ENCODE measurements around the gene KLHDC4.

The KLHDC4 gene

GRCh38 chr16:87742781-87743490 is 22.9 kb downstream of the KLHDC4 start:
- Histone ChIP-seq H2AFZ (ENCODE audit: low read length, unreplicated experiment) (no peak overlapping the region), H3K27me3 (ENCODE audit: insufficient read depth, low read length) (no peaks in the 10 kb centered on the region), H3K4me1 (ENCODE audit: control insufficient read depth, insufficient read depth, low read length, unreplicated experiment) (no peaks in the 10 kb centered on the region), H3K36me3 (ENCODE audit: insufficient read depth, low read length) (no peaks in the 10 kb centered on the region), H3K79me2 (ENCODE audit: control insufficient read depth, insufficient read depth, low read length, unreplicated experiment) (no peaks in the 10 kb centered on the region), H3K4me3 (ENCODE audit: low read depth, low read length) (no peak overlapping the region), H3K27ac (ENCODE audit: low read depth, low read length) (no peak overlapping the region)

GRCh38 chr16:87741700-87742415 is 23.9 kb downstream of the KLHDC4 start:
- no peak overlapping the region for H2AFZ ChIP-seq (ENCODE audit: low read length, unreplicated experiment)
- no peaks in the 10 kb centered on the region for H3K27me3 ChIP-seq (ENCODE audit: insufficient read depth, low read length)
- no peak overlapping the region for H3K27ac ChIP-seq (ENCODE audit: low read depth, low read length)
- no peaks in the 10 kb centered on the region for H3K79me2 ChIP-seq (ENCODE audit: control insufficient read depth, insufficient read depth, low read length, unreplicated experiment)
- no peak overlapping the region for H3K4me3 ChIP-seq (ENCODE audit: low read depth, low read length)
- H3K4me1 ChIP-seq (ENCODE audit: control insufficient read depth, insufficient read depth, low read length, unreplicated experiment): no peaks in the 10 kb centered on the region
- H3K36me3 ChIP-seq (ENCODE audit: insufficient read depth, low read length): no peaks in the 10 kb centered on the region

- Histone ChIP-seq H3K27ac (ENCODE audit: low read depth, low read length) (no peak overlapping the region), H3K27me3 (ENCODE audit: insufficient read depth, low read length) (no peaks in the 10 kb centered on the region), H3K4me3 (ENCODE audit: low read depth, low read length) (no peak overlapping the region), H3K79me2 (ENCODE audit: control insufficient read depth, insufficient read depth, low read length, unreplicated experiment) (no peaks in the 10 kb centered on the region), H3K4me1 (ENCODE audit: control insufficient read depth, insufficient read depth, low read length, unreplicated experiment) (no peaks in the 10 kb centered on the region), H2AFZ (ENCODE audit: low read length, unreplicated experiment) (no peak overlapping the region), H3K36me3 (ENCODE audit: insufficient read depth, low read length) (no peaks in the 10 kb centered on the region)
Observed at GRCh38 chr16:87740909-87741424, 24.8 kb downstream of the KLHDC4 start.

GRCh38 chr16:87740441-87740840 is 25.3 kb downstream of the KLHDC4 start:
- Histone ChIP-seq H3K4me1 (ENCODE audit: control insufficient read depth, insufficient read depth, low read length, unreplicated experiment) (no peaks in the 10 kb centered on the region), H3K79me2 (ENCODE audit: control insufficient read depth, insufficient read depth, low read length, unreplicated experiment) (no peaks in the 10 kb centered on the region), H3K36me3 (ENCODE audit: insufficient read depth, low read length) (no peaks in the 10 kb centered on the region), H3K4me3 (ENCODE audit: low read depth, low read length) (no peak overlapping the region), H3K27ac (ENCODE audit: low read depth, low read length) (no peak overlapping the region), H2AFZ (ENCODE audit: low read length, unreplicated experiment) (no peak overlapping the region), H3K27me3 (ENCODE audit: insufficient read depth, low read length) (no peaks in the 10 kb centered on the region)

- Histone ChIP-seq H3K4me1 (ENCODE audit: control insufficient read depth, insufficient read depth, low read length, unreplicated experiment) (no peaks in the 10 kb centered on the region), H3K79me2 (ENCODE audit: control insufficient read depth, insufficient read depth, low read length, unreplicated experiment) (no peaks in the 10 kb centered on the region), H3K4me3 (ENCODE audit: low read depth, low read length) (no peak overlapping the region), H2AFZ (ENCODE audit: low read length, unreplicated experiment) (no peak overlapping the region), H3K27ac (ENCODE audit: low read depth, low read length) (no peak overlapping the region), H3K27me3 (ENCODE audit: insufficient read depth, low read length) (no peaks in the 10 kb centered on the region), H3K36me3 (ENCODE audit: insufficient read depth, low read length) (no peaks in the 10 kb centered on the region)
Observed at GRCh38 chr16:87739801-87740200, 26.0 kb downstream of the KLHDC4 start.

- Histone ChIP-seq H2AFZ (ENCODE audit: low read length, unreplicated experiment) (no peak overlapping the region), H3K79me2 (ENCODE audit: control insufficient read depth, insufficient read depth, low read length, unreplicated experiment) (peaks cover 2% of the 10 kb centered on the region), H3K36me3 (ENCODE audit: insufficient read depth, low read length) (no peaks in the 10 kb centered on the region)
Observed at GRCh38 chr16:87736008-87736382, 29.8 kb downstream of the KLHDC4 start.

GRCh38 chr16:87735270-87736007 is 30.3 kb downstream of the KLHDC4 start:
- Histone ChIP-seq H3K27ac (ENCODE audit: low read depth, low read length) (no peak overlapping the region), H2AFZ (ENCODE audit: low read length, unreplicated experiment) (no peak overlapping the region), H3K79me2 (ENCODE audit: control insufficient read depth, insufficient read depth, low read length, unreplicated experiment) (peaks cover 2% of the 10 kb centered on the region), H3K36me3 (ENCODE audit: insufficient read depth, low read length) (no peaks in the 10 kb centered on the region), H3K4me3 (ENCODE audit: low read depth, low read length) (no peak overlapping the region), H3K4me1 (ENCODE audit: control insufficient read depth, insufficient read depth, low read length, unreplicated experiment) (no peaks in the 10 kb centered on the region), H3K27me3 (ENCODE audit: insufficient read depth, low read length) (no peaks in the 10 kb centered on the region)

More at GRCh38 chr16:87736008-87736382, 29.8 kb downstream of the KLHDC4 start:
- H3K4me1 ChIP-seq (ENCODE audit: control insufficient read depth, insufficient read depth, low read length, unreplicated experiment): no peaks in the 10 kb centered on the region
- H3K27ac ChIP-seq (ENCODE audit: low read depth, low read length): no peak overlapping the region
- no peak overlapping the region for H3K4me3 ChIP-seq (ENCODE audit: low read depth, low read length)
- no peaks in the 10 kb centered on the region for H3K27me3 ChIP-seq (ENCODE audit: insufficient read depth, low read length)

GRCh38 chr16:87734644-87735043 is 31.1 kb downstream of the KLHDC4 start:
- H3K36me3 ChIP-seq (ENCODE audit: insufficient read depth, low read length): no peaks in the 10 kb centered on the region
- H3K79me2 ChIP-seq (ENCODE audit: control insufficient read depth, insufficient read depth, low read length, unreplicated experiment): peaks cover 2% of the 10 kb centered on the region
- H3K27ac ChIP-seq (ENCODE audit: low read depth, low read length): no peak overlapping the region

GRCh38 chr16:87733190-87733589 is 32.6 kb downstream of the KLHDC4 start:
- Histone ChIP-seq H2AFZ (ENCODE audit: low read length, unreplicated experiment) (no peak overlapping the region), H3K27me3 (ENCODE audit: insufficient read depth, low read length) (no peaks in the 10 kb centered on the region), H3K79me2 (ENCODE audit: control insufficient read depth, insufficient read depth, low read length, unreplicated experiment) (peaks cover 2% of the 10 kb centered on the region), H3K4me3 (ENCODE audit: low read depth, low read length) (no peak overlapping the region), H3K27ac (ENCODE audit: low read depth, low read length) (no peak overlapping the region), H3K36me3 (ENCODE audit: insufficient read depth, low read length) (no peaks in the 10 kb centered on the region), H3K4me1 (ENCODE audit: control insufficient read depth, insufficient read depth, low read length, unreplicated experiment) (no peaks in the 10 kb centered on the region)

More at GRCh38 chr16:87734644-87735043, 31.1 kb downstream of the KLHDC4 start:
- H3K4me3 ChIP-seq (ENCODE audit: low read depth, low read length): no peak overlapping the region
- no peak overlapping the region for H2AFZ ChIP-seq (ENCODE audit: low read length, unreplicated experiment)
- H3K27me3 ChIP-seq (ENCODE audit: insufficient read depth, low read length): no peaks in the 10 kb centered on the region
- no peaks in the 10 kb centered on the region for H3K4me1 ChIP-seq (ENCODE audit: control insufficient read depth, insufficient read depth, low read length, unreplicated experiment)

- H3K4me1 ChIP-seq (ENCODE audit: control insufficient read depth, insufficient read depth, low read length, unreplicated experiment): no peaks in the 10 kb centered on the region
- H3K27me3 ChIP-seq (ENCODE audit: insufficient read depth, low read length): no peaks in the 10 kb centered on the region
- H2AFZ ChIP-seq (ENCODE audit: low read length, unreplicated experiment): no peak overlapping the region
- H3K36me3 ChIP-seq (ENCODE audit: insufficient read depth, low read length): no peaks in the 10 kb centered on the region
- H3K79me2 ChIP-seq (ENCODE audit: control insufficient read depth, insufficient read depth, low read length, unreplicated experiment): peaks cover 2% of the 10 kb centered on the region
- no peak overlapping the region for H3K27ac ChIP-seq (ENCODE audit: low read depth, low read length)
- no peak overlapping the region for H3K4me3 ChIP-seq (ENCODE audit: low read depth, low read length)
Observed at GRCh38 chr16:87731607-87732006, 34.2 kb downstream of the KLHDC4 start.

Measured in ACC112 (cell line).